Activated CD4-positive, alpha-beta T cell treated with anti-CD3 and anti-CD28 coated beads, Interleukin-2, Interleukin-6, amounts not matched to agents 100 ng/mL and 50 ng/mL, durations not matched to agents 16 hours and 8 hours (primary cell): ENCODE results near the gene MAPKAP1.

ENCODE experiments used
- DNase-seq: peaks from one replicate; pipeline ENCODE4 v3.0.0-alpha.2; 2020

Gene MAPKAP1

GRCh38 chr9:125475385-125475784 lies 231.6 kb downstream of the MAPKAP1 start:
- no peak for DNase-seq

DNA sequence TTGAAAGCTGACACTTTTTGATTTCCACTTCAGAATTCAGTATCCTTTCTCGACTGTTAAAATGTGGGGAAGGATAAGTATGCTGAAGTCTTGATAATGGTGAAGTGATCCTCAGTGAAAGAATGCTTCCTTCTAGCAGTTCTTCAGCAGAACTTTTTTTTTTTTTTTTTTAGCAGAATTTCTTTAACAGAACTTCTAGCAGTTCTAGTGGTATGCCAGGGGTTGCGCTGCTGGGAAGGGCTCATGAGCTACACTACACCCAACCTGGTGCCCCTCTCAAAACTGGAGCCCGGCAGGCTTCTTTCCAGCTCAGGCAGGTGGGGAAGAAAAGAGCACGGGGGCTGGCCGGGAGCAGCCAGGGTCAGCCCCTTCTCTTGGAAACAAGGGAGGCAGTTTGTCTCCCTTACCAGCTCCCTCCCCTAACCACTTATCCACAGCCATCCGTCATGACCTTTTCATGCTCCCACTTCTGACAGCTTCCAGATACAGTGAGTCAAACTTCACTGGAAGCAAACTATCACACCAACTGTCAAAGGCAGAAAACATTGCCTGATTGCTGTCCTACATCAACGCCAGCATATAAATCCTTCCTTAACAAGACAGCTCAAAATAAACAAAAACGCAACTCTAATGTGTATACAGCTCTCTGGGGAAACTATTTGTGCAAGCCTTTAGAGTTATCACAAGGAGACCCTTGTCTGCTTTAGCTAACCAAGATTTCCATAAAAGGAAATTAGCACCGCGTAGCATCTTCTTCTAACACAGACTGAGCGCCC lies 233.9 kb downstream of the MAPKAP1 start:
- DNase-seq = no peak

GRCh38 chr9:125472562-125472925 lies 234.5 kb downstream of the MAPKAP1 start:
- no peak for DNase-seq

- DNase-seq = no peak
These were observed 236.0 kb downstream of the MAPKAP1 start for GRCh38 chr9:125470767-125471580.

DNA sequence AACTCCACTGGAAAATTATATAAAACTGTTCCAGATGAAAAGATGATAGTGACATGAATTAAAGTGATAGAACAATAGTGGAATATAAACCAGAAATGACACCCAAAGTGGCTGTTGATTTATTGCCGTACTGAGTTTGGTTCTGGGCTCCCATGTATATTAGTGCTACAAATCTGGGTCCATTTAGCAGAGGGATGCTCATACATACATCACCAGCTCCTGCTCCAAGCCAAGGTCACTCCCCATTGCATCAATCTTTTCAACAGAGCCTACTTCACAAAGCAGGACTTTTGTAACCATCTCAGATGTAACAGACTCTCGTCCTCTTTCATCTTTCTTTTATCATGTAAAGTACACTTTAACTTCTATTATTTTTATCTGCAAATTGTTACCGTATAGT lies 236.8 kb downstream of the MAPKAP1 start:
- no peak for DNase-seq

- DNase-seq = no peak
These were observed 238.4 kb downstream of the MAPKAP1 start for GRCh38 chr9:125468646-125469045.

DNA sequence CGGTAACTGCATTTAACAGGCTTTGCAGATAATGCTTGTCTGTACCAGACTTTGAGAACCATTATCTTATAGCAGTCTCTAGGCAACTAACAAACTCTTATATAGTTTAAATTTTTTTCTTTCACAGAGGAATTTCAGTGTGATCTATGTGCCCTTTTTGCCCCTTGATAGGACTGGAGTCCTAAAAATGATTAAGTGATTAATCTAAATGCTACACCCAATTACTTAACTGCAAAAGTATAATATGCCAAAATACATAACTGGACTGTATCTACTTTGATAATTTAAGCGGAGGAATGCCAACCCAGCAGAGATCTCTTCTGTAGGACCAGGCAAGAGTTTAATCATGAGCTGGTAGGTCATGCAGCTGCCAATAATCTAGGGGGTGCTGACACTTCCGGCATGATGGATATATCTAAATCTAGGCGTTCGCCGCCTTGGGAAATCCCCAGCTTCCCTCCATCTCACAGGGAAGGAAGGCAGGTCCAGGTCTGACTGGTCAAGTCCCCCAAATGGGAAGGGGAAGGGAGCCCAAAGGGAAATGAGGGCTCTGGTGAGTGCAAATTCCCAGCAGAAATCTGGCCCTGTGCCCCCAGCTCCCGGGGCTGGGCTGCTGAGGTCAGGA lies 239.8 kb downstream of the MAPKAP1 start:
- no peak for DNase-seq

DNA sequence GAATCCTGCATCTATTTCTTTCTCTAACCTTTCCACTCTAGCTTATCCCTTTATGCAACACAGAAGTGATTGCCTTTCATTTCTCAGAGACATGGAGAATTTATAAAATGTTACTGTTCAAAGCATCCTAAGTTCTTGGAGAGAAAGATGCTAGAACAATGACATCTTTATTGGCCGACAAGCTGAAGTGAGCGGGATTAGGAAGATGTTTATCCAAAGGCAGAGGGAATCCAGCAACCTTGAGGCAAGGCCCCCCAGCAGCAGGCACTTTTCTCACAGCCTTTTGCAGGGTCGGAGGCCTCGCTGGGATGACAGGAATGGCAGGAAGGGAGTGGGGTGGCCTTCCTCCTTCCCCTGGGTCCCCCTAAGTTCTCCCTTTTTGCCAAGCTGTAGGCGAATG lies 240.6 kb downstream of the MAPKAP1 start:
- DNase-seq = no peak

DNA sequence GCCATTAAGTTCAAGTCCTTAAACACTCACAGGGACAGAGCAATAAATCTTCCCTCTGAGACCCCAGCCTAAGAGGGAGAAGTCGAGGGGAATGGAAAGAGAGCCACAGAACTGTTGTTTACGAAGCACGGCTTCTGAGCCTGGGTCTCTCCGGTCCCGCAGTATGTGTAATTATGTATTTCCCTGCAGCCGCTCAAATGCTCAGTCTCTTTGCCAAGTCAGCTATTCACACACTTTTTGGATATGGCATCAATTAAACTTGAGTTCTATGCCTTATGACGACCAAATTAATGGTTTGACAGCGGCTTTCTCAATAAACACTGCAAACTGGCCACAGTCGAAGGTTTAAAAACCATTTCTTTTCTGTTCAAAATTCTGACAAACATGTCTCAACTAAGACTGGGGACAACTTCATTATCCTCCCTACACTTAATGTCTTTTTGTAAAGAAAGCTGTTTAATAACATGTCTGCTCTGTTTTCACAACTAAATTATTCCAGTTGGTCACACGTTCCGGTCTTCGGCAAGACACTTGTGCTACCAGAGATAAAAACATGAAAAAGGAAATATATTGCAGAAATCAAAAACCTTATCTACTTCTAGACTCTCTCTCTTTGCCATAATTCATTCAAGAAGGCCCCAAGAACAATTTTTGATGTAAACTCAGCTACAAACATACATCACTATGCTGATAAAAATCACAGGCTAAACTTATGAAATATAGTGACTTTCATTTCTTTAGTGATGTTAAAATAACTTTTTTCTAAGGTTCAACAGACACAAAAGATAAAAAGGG lies 242.2 kb downstream of the MAPKAP1 start:
- no peak for DNase-seq

DNA sequence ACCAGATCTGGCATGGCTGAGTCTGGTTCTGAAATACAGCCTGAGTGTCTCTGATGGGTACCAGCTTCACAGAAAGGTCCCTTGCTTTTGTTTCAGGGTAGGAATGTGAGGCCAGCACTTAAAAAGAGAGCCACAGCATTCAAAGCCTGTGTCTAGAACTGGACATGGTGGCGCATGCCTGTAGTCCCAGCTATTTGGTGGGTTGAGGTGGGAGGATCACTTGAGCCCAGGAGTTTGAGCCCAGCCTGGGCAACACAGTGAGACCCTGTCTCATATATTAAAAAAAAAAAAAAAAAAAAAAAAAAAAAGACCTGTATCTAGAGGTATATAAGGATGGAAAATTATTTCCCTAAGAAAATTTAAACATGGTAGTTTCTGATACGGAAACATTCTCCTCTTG lies 243.1 kb downstream of the MAPKAP1 start:
- DNase-seq = no peak

- no peak for DNase-seq
These were observed 244.1 kb downstream of the MAPKAP1 start for GRCh38 chr9:125462861-125463291.

DNA sequence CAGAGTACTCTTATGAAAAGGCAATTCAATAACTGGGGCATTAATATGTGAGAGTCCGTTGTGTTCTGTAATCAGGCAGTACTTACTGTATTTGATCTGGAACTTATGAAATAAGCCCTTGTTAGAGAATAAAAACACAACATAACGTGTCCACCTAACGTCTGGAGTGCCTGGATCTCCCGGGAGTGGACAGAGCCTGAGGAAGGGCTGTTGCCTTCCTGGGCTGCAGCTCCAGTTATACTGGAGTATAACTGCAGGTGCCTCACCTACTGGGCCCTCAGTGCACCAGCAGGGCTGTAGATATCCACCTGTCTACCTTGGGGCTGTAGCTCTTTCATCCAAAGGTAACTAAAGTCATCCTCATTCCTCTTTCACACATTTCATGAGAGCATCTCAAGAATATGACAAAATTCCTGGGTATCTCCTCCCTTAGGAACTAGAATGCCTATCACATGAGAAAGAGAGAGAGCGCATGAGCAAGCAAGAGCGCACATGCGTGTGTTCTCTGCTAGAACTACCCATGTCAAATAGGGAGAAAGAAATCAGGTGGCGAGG lies 245.3 kb downstream of the MAPKAP1 start:
- DNase-seq = no peak

GRCh38 chr9:125460883-125461635 lies 245.9 kb downstream of the MAPKAP1 start:
- no peak for DNase-seq

DNA sequence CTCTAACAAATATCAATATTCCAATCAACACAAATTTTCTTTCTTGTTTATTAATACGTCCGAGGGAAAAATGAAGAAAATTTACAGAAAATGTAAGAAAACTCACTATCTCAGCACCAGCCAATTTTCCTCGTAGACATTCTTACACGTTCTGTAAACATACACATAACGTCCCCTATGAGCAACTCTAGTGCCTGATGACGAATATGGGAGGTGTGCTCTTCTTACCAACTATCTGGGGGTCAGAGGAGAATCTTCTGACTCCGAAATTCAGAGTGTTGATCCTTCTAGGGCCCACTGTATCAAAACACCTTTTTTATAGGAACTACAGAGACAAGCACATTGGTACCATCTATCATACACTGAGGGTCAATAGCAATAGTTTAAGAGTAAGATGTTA lies 246.7 kb downstream of the MAPKAP1 start:
- no peak for DNase-seq

DNA sequence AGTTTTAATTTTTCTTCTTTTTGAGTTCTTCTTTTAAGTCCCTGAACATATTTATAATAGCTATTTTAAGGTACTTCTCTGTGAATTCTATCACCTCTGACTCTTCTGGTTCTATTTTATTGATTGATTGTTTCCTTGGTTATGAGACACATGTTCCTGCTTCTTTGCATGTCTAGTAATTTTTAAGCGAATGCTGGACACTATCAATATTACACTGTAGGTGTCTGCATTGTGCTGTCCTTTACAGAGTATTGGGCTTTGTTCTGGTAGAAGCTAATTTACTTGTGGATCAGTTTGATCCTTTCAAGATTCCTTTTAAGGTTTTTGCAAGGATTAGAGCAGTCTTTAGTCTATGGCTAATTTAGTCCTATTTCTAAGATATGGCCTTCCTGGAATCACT lies 249.7 kb downstream of the MAPKAP1 start:
- no peak for DNase-seq

- no peak for DNase-seq
These were observed 251.1 kb downstream of the MAPKAP1 start for GRCh38 chr9:125455876-125456275.

- DNase-seq = no peak
These were observed 251.9 kb downstream of the MAPKAP1 start for GRCh38 chr9:125455132-125455531.

- DNase-seq = no peak
These were observed 259.7 kb downstream of the MAPKAP1 start for GRCh38 chr9:125447202-125447802.

GRCh38 chr9:125446561-125447094 lies 260.4 kb downstream of the MAPKAP1 start:
- no peak for DNase-seq

GRCh38 chr9:125444956-125445506 lies 262.0 kb downstream of the MAPKAP1 start:
- DNase-seq = no peak

DNA sequence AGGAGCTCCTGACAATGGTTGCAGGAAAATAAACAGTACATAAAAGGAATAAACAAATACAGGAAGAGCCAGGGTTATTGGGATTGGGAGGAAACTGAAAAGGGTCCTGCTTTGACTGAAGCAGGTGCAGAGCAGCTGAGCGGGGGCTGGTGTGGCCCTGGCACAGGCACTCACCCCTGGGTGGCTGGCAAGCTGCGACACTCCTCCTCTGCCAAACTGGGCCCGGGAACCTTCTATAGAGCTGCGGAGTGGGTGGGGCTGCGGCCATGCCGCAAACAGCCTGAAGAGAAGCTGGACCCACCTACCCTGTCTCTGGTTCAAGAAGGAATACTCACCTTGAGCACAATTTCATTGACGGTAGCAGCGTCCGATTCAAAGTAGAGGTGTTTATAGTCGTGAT lies 262.8 kb downstream of the MAPKAP1 start:
- DNase-seq = no peak
